ELF-1 (cell line): ENCODE results near the gene KDM5B.

ENCODE experiments used
- DNase-seq: peaks from one replicate; pipeline ENCODE4 v3.0.0-alpha.2; 2016; ENCODE audit warnings: low read depth, low spot score

The KDM5B gene

DNA sequence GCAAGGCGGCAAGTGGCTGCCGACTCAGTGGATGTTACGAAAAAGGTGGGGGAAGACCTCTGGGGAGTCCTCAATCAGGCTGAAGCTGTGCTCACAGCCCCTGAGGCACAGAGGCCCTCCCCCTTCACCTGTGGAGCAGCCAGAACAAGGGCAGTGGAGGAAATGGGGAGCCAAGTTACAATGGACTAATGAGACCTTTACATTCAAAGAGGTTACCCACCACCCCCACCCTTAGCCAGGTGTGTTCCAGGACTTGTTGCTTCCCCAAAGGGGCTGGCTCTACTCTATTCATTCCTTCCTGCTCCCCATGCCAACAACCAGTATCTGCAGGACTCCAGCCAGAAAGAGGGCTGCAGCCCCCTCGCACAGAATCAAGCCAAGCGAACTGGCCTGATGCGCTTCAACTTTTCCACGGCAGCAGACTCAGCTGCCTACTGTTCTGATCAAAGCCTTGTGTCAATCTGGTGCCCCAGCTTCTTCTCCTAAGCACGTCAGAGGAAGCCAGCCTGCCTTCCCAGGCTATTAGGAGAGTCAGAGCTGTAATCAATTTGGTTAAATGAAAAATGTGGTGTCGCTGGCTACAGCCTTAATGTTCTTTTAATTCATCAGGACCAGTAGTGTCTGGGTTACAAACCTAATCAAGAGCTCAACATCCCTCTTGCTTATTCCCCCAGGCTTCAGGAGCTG, 96.1 kb downstream of the KDM5B start:
- no peak for DNase-seq

DNA sequence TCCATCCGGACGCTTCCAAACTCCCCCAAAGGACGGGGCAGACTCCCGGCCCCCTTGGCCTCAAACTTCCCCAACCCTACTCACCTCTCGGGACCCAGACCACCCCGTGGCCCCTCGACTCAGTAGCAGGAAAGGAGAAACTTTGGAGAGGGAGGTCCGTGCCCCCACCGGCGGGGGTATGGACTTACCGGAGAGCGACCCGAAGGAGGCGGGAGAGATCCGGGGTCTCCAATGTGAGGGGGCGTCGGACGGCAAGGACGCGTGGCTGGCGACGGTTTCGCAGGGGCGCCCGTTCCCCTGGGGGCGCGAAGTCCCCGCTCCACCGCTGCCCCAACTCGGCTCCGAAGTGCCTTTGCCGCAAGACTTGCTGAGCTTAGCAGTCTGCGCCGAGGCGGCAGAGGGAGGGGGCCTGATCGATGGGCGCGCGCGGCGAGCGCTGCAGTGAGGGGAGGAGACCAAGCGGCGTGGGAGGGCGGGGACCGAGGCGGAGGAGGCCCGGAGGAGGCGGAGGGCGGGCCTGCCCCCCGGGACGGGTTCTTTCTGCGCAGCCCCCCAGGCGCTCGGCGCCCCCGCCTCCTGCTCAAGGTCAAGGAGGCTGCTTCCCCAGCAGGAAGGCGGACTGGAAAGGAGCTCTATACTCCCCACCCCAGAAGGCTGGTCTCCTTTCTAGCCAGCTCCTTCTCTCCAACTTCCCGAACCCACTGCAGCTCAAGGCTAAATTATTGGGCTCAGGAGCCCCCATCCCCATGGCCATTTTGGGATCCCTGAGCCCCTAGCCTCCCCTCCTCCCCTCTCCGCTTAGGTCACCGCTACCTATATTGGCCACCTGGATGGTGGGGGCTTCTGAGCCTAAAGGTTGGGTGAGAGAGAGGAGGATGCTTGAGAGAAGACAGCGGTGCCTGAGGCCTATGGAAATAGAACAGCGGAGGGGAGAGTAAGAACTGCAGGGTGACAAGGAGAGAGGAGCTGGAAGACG, 97.9 kb downstream of the KDM5B start, which contains the start of gene SYT2:
SYT2 (minus strand) TSS at position 385 of the 976 bp plus-strand sequence. CDS start 104,682 bp downstream, outside the sequence.
- DNase-seq, result peak; percentile 59

DNA sequence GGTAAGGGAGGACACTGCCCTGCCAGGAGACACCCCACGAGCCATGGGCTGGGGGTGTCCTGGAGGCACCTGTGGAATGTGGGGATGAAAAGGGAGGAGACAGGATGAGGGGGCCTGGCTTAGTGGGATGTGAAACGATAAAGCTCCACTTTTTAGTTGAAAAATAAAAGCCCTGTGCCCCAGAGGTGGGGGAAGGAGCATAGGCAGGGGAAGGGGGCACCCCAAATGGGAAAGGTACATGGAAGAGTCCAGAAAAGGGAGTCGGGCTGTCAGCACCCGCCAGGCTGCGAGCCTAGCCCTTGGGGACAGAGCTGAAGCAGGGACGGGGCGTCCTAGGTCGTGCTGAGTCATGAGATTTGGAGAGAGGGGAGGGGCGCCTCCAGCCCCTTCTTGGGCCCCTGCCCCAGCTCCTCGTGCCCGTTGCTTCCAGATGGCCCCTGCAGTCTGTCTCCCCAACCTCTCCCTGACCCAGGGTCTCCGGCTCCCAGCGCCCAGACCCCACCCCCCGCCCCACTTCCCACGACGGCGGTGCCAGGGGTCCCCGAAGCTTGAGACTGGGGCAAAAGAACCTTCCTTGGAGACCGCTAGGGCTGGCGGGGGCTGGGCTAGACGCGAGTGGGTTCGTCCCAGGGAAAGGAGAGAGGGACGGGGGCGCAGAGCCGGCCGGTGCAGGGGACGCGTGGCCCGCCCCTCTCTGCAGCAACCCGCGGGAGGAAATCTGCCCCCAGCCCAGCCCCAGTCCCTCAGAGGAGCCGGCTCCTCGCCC, 98.8 kb downstream of the KDM5B start:
- DNase-seq, result no peak

DNA sequence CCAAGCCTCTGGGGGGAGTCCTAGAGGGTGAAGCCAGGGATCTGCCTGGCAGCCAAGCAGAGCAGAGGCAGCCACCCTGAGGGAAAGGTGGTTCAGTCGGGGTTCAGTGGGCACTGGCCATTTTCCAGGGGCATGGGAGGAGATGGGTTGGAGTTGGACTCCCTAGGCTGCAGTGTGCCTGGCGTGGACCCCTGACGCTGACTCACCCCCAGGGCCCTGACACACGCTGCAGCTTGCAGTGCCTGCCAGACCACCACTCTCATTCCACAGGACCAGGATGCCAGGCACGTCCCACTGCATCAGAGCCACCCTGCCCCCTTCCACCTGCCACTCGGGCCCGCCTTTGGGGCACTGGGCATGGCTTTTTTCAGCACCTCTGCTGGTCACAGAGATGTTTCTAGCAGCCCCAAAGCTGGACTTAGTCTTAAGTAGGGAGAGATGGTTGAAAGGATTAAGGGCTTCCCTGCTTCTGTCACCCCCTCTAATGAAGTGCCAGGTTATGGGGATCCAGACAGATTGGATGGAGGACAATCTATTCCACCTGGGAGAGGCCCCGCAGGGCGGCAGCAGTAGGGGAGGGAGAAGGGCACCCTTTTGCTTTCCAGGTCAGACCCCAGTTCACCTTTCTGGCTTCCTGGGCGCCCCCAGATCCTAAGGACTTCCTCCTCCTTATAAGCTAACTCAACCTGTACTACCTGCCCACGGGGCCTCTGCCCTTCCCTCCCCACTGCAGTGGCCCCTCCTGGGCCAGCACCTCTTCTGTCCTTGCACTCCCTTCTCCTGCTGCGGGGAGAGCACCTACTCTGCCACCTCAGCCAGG, 99.6 kb downstream of the KDM5B start:
- no peak for DNase-seq

DNA sequence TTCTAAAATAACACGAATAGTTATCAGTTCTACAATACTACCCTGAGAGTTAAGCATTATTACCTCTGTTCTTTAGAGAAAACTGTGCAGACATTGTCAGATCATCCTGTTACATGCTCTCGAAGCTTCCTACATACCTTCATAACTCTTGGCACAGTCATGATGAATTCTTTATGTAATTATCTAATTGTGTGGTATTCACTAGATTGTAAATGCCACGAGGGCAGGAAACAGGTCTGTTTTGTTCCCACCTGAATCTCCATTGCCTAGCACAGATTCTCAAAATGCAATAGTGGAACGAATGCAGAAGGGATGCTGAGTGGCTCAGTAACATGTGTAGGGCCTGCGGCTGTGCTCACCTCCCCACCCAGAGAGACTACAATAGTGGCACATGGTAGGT, 101.4 kb downstream of the KDM5B start:
- DNase-seq, result no peak

DNA sequence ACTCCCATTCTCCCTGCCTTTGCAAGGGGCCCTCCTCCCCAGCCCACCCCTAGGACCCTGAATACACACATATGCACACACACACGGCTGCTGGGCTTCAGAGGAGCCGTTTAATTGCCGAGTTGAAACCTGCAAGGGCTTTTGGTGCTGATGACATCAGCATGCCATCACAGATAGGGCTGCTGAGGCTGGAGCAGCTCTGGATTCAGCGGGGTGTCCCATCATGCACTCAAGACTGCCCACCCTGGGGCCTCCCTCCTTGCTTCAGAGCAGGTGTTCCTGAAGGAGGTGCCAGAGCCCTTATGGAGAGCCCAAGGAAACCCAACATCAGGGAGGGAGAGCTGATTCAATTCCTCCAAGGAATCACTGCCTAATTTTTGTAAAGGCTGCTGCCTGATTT, 103.6 kb downstream of the KDM5B start:
- DNase-seq, result no peak

DNA sequence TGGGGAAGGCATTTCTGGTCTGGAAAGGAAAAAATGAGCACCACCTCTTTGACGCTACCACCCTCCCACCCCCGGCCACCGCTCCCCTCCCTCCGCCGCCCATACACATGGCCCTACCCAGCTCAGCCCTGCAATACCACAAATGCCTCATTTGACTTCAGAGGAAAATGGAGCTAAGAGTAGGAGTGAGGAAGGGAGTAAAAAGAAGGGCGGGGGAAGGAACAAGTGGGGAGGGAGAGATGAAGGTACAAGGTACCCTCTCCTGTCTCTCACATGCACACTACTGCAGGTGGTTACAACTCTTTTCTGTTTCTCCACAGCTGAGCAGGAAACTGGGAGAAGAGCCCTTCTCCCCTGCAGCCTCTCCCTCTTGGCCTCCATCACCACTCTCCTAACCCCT, 105.0 kb downstream of the KDM5B start:
- no peak for DNase-seq

DNA sequence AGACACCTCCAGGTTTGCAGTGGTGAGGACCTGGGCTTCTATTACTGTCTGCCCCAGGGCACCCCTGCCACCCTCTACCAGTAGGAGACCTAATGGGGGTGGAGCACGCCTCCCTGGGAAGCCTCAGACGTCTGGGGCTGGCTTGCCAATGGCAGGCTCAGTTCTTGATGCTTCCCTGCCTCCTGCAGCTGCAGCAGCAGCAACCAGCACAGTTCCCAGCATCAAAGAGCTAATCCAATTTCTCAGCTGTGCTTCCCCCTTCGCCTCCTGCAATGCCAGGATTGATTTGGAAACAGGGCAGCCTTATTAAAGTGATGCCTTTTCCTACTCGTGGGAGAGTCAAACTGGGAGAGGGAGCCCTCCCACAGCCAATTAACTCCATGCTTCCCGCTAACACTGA, 106.1 kb downstream of the KDM5B start:
- DNase-seq, result no peak

DNA sequence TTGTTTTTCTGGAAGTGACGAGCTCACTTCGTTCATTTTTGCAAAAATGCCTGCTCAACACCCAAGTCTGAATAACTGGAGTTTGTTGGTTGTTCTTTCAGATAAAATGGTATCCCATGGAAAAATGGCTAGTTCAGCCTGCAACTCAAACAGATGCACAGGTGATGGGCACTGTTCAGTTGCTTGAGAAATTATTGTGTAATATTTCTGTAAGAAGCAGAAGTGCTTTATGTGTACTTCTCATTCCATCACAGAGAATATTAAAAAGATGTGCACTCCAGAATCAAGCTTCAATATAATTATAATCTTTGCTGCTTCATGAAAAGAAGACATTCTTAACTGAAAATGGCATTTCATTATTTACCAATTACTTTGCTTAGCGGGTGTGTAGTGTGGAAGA, 107.0 kb downstream of the KDM5B start:
- DNase-seq, result no peak

DNA sequence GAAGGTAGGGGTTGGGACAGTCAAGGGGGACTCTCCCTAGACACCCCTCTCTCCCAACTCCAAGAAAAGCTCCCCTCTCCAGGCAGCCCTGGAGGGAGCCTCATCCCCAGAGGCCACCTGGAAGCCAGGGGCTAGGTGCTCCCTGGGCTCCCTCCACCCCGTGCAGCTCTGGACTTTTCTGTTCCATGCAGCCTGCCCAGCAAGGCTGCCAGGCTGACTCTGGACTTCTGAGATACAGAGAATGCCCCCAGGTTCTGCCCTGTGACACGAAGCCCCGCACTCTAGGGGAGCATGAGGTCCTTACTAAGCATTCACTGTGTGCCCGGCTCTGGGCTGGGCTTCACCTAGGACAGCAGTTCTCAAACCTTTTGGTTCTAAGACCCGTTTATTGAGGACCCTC, 108.2 kb downstream of the KDM5B start:
- no peak for DNase-seq

DNA sequence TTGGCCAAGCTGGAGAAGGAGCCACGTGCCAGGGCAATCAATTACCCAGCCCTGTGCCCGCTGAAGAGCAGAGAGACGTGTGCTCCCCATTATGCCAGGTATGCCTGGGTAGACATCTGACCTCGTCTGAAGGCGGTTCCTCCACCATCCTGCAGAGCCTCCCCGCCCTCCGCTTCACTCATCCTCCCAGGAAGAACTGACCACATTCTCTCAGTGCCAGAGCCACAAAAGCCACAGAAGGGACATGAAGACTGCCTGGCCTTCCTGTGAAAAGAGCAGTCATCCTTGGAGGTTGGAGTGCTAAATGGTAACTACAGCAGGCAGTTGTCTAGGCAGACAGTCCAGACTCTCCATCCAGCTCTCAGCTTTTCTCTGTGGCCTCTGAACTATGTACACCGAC, 109.9 kb downstream of the KDM5B start:
- DNase-seq, result no peak

DNA sequence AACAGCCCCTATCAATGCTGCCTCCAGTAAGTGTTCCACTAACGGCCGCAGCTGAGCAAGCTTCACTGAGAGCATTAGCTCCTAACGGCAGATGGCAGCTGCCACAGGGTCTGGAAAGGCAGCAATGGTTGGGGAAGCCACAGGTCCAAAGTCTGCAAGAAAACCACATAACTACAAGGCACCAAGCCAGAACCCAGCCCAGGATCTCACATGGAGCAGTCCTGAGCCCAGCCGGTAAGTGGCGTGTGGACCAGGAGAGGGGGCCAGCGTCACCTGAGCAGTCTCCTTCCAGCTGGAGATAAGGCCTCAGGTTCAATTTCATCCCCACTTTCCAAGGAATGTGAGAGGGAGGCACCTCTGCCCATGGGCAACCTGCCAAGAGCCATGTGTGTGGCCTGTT, 111.2 kb downstream of the KDM5B start:
- DNase-seq, result no peak

DNA sequence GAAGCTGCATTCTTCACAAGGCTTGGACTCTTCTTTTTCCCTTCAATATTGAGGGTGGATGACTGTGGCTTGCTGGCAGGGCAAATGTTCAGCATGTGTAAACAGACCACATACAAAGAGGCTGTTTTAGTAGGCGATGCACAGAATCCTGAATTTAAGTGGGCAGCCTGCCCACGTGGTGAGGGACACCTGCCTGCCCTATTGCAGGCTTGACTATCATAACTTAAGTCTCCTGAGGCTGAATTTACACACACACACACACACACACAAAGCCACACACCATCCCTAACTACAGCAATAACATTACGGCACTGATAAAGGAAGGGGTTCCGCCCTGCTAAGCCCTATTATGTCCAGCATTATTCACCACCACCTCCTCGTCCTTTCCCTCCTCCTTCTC, 113.9 kb downstream of the KDM5B start:
- DNase-seq, result no peak

DNA sequence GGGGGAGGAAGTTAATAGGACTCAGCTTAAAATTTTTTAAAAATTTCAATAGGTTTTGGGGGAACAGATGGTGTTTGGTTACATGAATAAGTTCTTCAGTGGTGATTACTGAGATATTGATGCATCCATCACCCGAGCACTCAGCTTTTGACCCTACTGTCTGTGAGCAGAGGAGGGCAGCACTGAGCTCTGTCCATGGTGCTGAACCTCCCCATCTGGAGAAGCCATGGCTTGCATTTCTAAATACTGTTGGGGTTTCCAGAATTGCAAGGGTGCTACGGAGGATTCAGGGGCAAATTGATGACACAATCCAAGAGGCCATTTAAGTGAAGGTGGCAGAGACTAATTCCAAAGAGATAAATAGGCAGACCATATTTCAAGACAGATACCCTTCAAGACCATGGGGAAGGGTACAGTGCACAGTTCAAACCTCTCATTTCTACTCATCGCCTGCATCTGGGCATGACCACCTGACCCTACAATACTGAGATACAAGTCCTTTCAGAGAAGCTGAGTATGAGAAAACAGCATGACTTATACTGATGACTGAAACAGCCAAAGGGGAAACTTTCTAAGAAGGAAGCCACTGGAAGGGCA, 115.2 kb downstream of the KDM5B start:
- DNase-seq, result peak; percentile 61

DNA sequence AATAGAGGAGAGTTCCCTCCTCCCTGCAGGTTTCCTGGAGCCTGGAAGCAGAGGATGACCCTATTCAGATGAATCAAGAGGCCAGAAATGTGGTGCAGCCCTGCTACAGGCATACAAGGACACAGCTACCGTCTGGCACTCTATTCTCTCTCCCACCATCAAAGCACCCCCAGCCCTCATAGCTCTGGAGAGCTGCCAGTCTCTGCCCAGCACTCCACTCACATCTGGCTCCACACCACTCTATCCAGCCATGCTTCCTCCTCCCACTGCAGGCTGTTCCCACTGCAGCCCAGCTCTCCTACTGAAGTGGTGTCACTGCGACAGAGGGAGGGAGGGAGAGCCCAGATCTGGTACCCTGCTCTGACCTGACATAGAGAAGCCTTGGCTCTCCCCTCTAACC, 116.4 kb downstream of the KDM5B start:
- no peak for DNase-seq

DNA sequence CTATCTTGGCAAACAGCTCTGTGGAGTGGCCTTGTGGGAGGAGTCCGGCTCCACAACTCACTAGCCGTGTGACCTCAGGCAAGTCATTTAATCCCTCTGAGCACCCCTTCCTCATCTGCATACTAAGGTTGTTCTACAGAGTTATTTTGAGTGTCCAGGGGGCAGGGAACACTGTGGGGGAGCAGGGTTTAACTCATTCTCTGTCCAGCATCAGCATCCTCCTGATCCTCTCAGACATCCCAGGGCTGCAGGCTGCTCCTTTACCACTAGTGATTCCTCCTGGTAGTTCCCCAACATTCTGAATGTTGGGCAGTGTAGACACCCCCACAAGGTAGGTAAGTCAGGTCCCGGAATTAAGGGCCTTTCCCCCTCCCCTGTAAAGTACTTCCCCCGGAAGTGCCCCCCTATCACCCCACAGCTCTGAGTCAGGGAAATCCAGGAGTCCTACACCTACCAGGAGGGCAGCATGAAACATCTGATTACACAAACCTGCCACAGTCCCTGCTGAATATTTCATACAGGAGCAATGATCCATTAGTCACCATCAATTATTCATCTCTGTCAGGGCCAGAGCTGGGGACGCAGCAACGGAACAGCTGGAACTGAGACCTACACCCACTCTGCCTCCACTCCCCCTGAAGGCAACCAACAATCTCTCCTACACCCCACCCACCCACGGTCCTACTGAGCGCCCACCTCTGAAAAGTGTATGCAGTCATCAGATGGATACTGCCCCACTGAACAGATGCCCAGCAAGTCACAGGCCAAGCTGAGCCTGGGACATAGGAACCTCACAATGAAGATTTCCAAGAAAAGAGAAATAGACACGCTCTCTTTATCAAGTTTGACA, 118.5 kb downstream of the KDM5B start:
- DNase-seq, result no peak

DNA sequence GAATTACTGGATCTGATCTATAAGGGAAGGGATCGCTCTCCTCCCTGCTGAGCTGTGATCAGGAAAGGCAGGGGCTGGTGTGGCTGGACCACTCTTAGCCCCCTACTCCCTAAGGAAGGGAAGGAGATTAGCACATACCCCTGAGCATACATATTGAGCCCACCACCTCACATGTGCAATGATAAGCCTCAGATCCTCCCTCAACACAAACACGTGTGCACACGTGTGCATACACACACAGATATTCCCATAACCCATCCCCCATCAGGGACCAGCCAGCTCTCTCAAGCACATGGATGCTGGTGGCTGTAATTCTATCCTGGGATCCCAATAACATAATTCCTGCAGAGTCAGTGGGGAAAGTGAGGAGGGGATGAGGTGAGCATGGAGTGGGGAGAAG, 119.1 kb downstream of the KDM5B start:
- no peak for DNase-seq

DNA sequence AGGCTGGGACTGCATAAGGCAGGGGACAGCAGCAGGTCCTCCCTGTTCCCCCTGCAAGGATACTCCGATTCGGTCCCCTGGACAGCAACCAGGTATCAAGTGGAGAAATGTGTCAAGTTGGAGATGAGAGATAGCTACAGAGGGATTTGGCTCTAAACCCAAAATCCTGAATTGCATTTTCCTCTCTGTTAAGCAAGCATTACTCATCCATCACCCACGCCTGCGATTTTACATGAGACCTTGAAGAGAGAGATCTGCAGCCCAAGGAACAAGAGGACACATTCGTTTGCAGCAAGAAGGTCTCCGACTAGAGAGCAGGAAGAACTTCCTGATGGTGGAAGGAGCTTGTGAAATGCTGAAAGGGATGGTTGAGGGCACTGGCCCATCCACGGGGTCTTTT, 119.8 kb downstream of the KDM5B start:
- no peak for DNase-seq

DNA sequence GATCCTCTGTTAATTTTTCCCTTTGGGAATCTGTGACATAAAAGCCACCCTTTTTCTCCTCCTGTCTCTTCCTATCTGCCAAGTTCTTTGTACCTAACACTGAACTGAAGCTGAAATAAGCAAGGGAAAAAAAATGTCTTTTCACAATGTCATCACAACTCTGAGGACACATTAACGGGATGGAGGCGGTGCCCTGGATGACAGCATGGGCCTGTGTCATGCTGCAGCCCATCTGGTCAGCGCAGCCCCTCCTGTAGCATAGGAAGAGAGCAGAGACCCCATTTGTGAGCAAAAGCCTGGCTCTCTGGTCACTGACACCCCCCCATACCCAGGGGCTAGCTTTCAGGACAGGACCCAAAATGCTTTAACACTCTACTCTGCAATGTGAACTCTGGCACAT, 120.4 kb downstream of the KDM5B start:
- no peak for DNase-seq

DNA sequence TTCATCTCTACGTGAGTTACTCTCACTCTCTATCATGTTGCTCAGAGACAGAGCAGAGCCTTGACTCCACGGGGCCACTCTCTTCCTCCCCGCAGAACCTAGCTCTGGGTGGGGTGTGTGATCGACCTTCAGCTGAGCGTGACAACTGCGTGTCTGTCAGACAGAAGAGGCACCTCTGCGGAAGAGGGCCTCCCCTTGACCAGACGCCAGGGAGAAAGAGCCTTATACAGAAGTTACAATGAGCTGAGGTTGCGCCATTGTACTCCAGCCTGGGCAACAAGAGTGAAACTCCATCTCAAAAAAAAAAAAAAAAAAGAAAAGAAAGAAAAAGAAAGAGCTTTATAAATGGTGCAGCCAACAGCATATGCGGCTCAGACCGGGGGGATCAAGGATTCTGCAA, 120.9 kb downstream of the KDM5B start:
- DNase-seq, result no peak
